ENCODE results near the gene LAMTOR4.
A peak's percentile ranks its signal among the peaks of the same experiment; 100 is the strongest.
"Not testable (repeated sequence)": the region's sequence is repeated elsewhere in the genome, so short reads cannot be mapped to it uniquely, and the experiment has no call there.

Gene LAMTOR4

GRCh38 chr7:100173806-100174495 lies 25.2 kb downstream of the LAMTOR4 start:
- DNase-seq, result no peak

GRCh38 chr7:100174582-100174981 lies 25.9 kb downstream of the LAMTOR4 start:
- no peak for DNase-seq

- no peak for DNase-seq
These were observed 26.7 kb downstream of the LAMTOR4 start for GRCh38 chr7:100175296-100175935.

- DNase-seq, result no peak
These were observed 27.7 kb downstream of the LAMTOR4 start for GRCh38 chr7:100176096-100177044.

- peak; percentile 94 to 96 for DNase-seq
These were observed 28.6 kb downstream of the LAMTOR4 start, which contains the start of the genes GPC2 and STAG3 for GRCh38 chr7:100177045-100178001. GPC2 (minus strand) TSS chr7:100177381; CDS start chr7:100177199, 182 bp downstream. STAG3 (plus strand) TSS chr7:100177918; CDS start chr7:100180557, 2,639 bp downstream.

GRCh38 chr7:100180084-100180483 lies 31.4 kb downstream of the LAMTOR4 start:
- not testable (repeated sequence) for DNase-seq

GRCh38 chr7:100182616-100183015 lies 33.9 kb downstream of the LAMTOR4 start:
- not testable (repeated sequence) for DNase-seq

- DNase-seq, result not testable (repeated sequence)
These were observed 34.4 kb downstream of the LAMTOR4 start for GRCh38 chr7:100183090-100183489.

GRCh38 chr7:100185726-100186125 lies 37.0 kb downstream of the LAMTOR4 start:
- no peak for DNase-seq

- DNase-seq, result peak; percentile 2 to 17
These were observed 40.3 kb downstream of the LAMTOR4 start for GRCh38 chr7:100189061-100189460.

- DNase-seq, result peak; percentile 42 to 50
These were observed 41.5 kb downstream of the LAMTOR4 start for GRCh38 chr7:100190048-100190711.

- peak; percentile 14 to 22 for DNase-seq
These were observed 43.1 kb downstream of the LAMTOR4 start for GRCh38 chr7:100191775-100192174.

GRCh38 chr7:100192281-100192862 lies 43.7 kb downstream of the LAMTOR4 start:
- not testable (repeated sequence) for DNase-seq

GRCh38 chr7:100192969-100193368 lies 44.3 kb downstream of the LAMTOR4 start:
- DNase-seq, result no peak

GRCh38 chr7:100195222-100195621 lies 46.5 kb downstream of the LAMTOR4 start:
- DNase-seq, result no peak

GRCh38 chr7:100195901-100196322 lies 47.2 kb downstream of the LAMTOR4 start:
- not testable (repeated sequence) for DNase-seq

GRCh38 chr7:100198266-100198665 lies 49.5 kb downstream of the LAMTOR4 start:
- no peak for DNase-seq

GRCh38 chr7:100200693-100201092 lies 52.0 kb downstream of the LAMTOR4 start:
- DNase-seq, result no peak

Measured in Kasumi-1 (cell line).